ENCODE measurements around the gene LAGE3. TPM values are rescaled to one million over a fixed set of nuclear protein-coding genes. Genes with fewer than 3 reads are reported as not detected.

LAGE3 gene
- total RNA-seq, 4 donors from 2014 or later, result 8.0 to 44.4 (median 28.6) TPM

- H3K4me3 ChIP-seq, result peak overlapping the region; percentile 66
- peak overlapping the region; percentile 92 for H3K27ac ChIP-seq
- H3K9me3 ChIP-seq, result no peaks in the 10 kb centered on the region
- no peak for TF ChIP-seq CTCF (IDR thresholded peaks at IDR 0.05)
- no peak for TF ChIP-seq POLR2AphosphoS5 (IDR thresholded peaks at IDR 0.05)
- no peak for TF ChIP-seq EP300 (IDR thresholded peaks at IDR 0.05)
- no peak for TF ChIP-seq POLR2A (IDR thresholded peaks at IDR 0.05)
- H3K27me3 ChIP-seq, result no peaks in the 10 kb centered on the region
- WGBS, result 60% methylated on average over 23 of the region's 25 CpGs
- peak in 1 of 2 donors; percentile 69 for DNase-seq (ENCODE audit: low spot score in 2 of 2)
- peaks cover 16% of the 10 kb centered on the region for H3K4me1 ChIP-seq
- no peaks in the 10 kb centered on the region for H3K36me3 ChIP-seq
Measured at GRCh38 chrX:154517101-154517781, 38.2 kb upstream of the LAGE3 start.

DNA sequence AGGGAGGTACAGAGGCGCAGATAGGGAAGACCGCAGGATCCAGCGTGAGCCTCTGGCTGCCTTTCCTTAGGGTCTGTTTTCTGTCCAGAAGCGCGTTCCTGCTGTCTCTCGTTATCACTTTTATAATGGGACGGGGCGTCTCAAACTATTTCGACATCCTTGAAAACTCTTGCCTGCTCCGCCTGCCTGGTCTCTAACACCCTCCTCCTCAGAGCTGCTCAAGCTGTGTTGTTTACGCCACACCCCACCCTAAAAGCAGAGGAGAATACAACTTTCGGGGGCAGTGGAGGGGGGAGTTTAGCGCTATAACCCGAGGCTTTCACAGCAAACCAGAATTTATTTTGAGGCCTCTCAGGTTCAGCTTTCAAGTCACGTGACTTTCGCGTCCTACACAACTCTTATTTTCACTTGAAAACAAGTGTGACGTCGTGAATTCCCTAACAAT, 37.6 kb upstream of the LAGE3 start:
- peaks cover 16% of the 10 kb centered on the region for H3K4me1 ChIP-seq
- WGBS, result 43% methylated on average over 19 of the region's 19 CpGs
- no peaks in the 10 kb centered on the region for H3K27me3 ChIP-seq
- no peaks in the 10 kb centered on the region for H3K9me3 ChIP-seq
- no peaks in the 10 kb centered on the region for H3K36me3 ChIP-seq
- peak overlapping the region; percentile 66 for H3K4me3 ChIP-seq
- peak in 1 of 3 donors; percentile 23 for TF ChIP-seq POLR2AphosphoS5 (IDR thresholded peaks at IDR 0.05)
- TF ChIP-seq EP300 (IDR thresholded peaks at IDR 0.05), result no peak
- no peak for TF ChIP-seq CTCF (IDR thresholded peaks at IDR 0.05)
- TF ChIP-seq POLR2A (IDR thresholded peaks at IDR 0.05), result no peak
- peak in 1 of 2 donors; percentile 70 for DNase-seq (ENCODE audit: low spot score in 2 of 2)
- H3K27ac ChIP-seq, result peak overlapping the region; percentile 92

DNA sequence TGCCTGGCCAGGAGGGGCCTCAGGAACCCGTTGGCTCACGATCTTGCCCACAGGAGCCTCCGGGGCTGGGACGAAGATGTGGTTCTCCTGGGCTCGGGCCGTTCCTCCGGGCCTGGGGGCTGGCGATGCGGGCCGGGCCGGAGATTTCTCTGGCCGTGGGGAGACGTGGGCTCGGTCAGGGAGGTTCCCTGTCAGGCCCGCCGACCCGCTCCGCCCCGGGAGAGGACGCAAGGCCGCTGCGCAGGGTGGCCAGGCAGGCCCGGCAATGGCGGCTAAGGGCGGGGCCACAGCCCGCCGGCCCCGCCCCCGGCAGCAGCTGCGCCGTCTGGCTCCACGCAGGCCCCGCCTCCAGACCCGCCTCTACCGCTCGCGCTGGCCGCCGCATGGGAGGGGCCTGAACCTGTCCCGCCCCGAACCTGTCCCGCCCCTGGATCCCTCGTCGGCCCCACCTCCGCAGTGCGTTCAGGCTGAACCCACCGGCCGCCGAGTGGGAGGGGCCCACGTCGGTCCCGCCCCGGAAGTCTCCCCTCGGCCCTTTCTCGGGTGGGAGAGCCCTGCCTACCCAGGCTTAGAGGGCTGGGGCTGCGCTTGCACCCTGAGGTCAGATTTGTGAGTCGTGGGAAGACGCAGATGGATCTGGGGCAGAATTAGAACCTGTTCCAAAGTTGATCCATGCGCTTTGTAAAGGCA, 37.0 kb upstream of the LAGE3 start, which contains the start of gene FAM3A:
Gene FAM3A (minus strand): TSS at position 267 of the 690 bp plus-strand sequence. CDS start 460 bp downstream, outside the sequence.
- Histone ChIP-seq H3K4me1 (peaks cover 16% of the 10 kb centered on the region), H3K27ac (peak within 1 kb of the TSS; percentile 92), H3K4me3 (peak within 1 kb of the TSS; percentile 66), H3K36me3 (peaks cover 1% of the 10 kb centered on the region), H3K9me3 (no peaks in the 10 kb centered on the region), H3K27me3 (no peaks in the 10 kb centered on the region)
- WGBS, result 59% methylated on average over 40 of the region's 59 CpGs
- peak in 1 of 2 donors; percentile 73 for TF ChIP-seq POLR2A (IDR thresholded peaks at IDR 0.05)
- TF ChIP-seq CTCF (IDR thresholded peaks at IDR 0.05), result no peak
- TF ChIP-seq POLR2AphosphoS5 (IDR thresholded peaks at IDR 0.05), result peak; percentile 3 to 64 (median 14)
- no peak for TF ChIP-seq EP300 (IDR thresholded peaks at IDR 0.05)
- DNase-seq (ENCODE audit: low spot score in 2 of 2), result peak; percentile 95 to 96

GRCh38 chrX:154515090-154515965, 36.2 kb upstream of the LAGE3 start:
- 48% methylated on average over 15 of the region's 34 CpGs for WGBS
- Histone ChIP-seq H3K36me3 (peaks cover 5% of the 10 kb centered on the region), H3K9me3 (no peaks in the 10 kb centered on the region), H3K4me3 (peak overlapping the region; percentile 66), H3K27me3 (no peaks in the 10 kb centered on the region), H3K27ac (peak overlapping the region; percentile 92), H3K4me1 (peaks cover 16% of the 10 kb centered on the region)
- TF ChIP-seq POLR2A (IDR thresholded peaks at IDR 0.05) (no peak), CTCF (IDR thresholded peaks at IDR 0.05) (no peak), POLR2AphosphoS5 (IDR thresholded peaks at IDR 0.05) (no peak), EP300 (IDR thresholded peaks at IDR 0.05) (no peak)
- no peak for DNase-seq (ENCODE audit: low spot score in 2 of 2)

All from suprapubic skin (tissue), 4 donors.